GM19023 (cell line): ENCODE measurements around the gene MYPOP.

Experiments
- ATAC-seq: cut with Tn5 transposase; IDR thresholded peaks from one replicate; pipeline ENCODE4 v1.9.1; 2021; ENCODE audit warnings: mild to moderate bottlenecking, moderate library complexity; ENCODE audit not compliant: unreplicated experiment

Gene MYPOP

DNA sequence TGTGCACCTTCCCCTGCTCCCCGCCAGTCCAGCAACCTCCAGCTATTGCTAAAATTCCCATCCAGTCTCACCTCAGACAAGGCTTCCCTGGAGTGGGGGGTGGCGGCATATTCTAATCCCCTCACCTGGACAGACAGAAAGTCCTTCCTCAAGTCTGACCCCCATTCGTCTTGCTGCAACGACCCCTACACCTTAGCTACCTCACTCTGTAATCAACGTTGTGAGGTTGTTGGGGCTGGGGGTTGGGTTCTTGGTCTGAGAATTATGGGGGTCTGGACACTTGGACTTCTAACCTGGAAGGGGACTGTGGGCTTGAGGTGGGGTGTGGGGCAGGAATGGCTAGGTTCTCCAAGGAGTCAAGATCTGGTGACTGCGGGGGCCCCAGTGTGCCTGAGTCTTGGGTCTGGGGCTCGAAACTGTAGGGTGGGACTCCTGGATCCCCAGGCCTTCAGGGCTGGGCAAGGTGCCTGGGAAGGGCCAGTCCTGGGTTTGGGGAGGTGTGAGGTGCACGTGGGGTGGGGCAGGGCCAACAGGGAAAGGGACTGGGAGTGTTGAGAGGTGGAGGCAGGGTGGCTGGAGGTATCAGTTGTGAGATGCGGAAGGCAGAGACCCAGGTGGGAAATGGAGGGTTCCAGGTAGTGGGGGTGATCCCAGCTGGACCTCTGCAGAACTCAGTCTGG is 37.0 kb downstream of the MYPOP start:
- no peak for ATAC-seq

GRCh38 chr19:45864629-45865082 is 37.8 kb downstream of the MYPOP start:
- ATAC-seq, result no peak

GRCh38 chr19:45863840-45864628 is 38.4 kb downstream of the MYPOP start, which contains the start of gene FOXA3:
Gene FOXA3 (plus strand): TSS chr19:45864326. CDS start chr19:45864457, 131 bp downstream.
- no peak for ATAC-seq

- no peak for ATAC-seq
Measured at GRCh38 chr19:45863335-45863839, 39.0 kb downstream of the MYPOP start.

DNA sequence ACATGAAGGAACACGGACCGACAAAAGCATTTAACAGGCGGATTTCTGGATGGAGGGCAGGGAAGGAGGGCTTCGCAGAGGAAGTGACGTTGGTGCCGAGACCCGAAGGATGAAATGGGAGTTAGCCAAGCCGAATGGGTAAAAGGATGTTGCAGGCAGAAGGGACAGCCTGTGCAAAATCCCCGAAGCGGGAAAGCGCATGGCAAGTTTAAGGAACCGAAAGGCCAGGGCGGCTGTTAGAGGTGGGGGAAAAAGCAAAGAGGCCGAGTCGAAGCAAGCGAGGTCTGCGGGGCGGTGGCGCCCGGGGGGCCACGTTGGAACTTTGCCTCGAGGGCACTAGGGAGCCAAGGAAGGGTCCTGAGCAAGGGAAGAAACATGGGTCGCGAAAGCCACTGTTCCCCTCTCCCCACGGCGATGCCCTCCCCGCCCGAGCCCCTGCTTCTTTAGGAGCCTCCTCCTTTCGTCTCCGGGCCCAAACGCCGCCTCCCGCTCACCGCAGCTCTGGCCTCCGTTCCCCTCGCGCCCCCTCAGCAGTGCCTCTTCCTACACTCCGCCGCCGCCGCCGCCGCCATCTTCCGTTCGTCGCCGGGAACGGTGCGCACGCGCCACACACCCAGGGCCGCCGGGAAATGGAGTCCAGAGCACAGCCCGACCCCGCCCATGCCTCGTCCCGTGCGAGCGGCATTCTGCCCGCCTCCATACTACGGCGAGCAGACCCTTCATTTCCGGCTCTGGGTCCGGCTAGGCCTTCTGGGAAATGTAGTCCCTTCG is 39.7 kb downstream of the MYPOP start, which contains the start of gene SYMPK:
Gene SYMPK, minus strand, starts transcription at position 584 of the 771 bp plus-strand sequence. CDS start 8,652 bp downstream, outside the sequence.
- peak; percentile 88 for ATAC-seq

GRCh38 chr19:45862271-45862563 is 40.2 kb downstream of the MYPOP start:
- no peak for ATAC-seq

DNA sequence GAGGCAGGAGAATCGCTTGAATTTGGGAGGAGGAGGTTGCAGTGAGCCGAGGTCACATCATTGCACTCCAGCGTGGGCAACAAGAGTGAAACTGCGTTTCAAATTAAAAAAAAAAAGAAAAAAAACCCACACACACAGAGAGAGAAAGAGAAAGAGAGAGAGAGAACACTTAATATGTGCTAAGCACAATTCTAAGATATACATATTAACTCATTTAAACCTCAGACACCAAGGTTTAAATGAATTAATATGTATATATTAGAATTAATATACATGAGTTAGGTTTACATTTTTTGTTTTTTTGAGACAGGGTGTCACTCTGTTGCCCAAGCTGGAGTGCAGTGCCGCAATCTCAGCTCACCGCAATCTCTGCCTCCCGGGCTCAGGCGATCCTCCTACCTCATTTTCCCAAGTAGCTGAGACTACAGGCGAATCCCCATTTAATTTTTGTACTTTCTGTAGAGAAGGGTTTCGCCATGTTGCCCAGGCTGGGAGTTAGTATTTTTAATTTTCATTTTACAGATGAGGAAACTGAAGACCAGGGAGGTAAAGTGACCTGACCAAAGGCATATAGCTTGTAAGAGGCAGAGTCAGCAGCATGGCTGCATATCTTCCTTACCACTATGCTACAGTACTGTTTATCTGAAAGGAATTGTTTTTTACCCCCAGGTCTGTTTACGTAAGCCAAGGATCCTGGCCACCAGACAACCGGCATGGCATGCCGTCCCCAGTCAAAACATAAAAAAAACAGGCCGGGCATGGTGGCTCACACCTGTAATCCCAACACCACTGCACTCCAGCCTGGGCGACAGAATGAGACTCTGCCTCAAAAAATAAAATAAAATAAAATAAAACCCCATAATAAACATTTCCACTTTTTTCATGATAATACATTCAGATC is 41.8 kb downstream of the MYPOP start:
- no peak for ATAC-seq

DNA sequence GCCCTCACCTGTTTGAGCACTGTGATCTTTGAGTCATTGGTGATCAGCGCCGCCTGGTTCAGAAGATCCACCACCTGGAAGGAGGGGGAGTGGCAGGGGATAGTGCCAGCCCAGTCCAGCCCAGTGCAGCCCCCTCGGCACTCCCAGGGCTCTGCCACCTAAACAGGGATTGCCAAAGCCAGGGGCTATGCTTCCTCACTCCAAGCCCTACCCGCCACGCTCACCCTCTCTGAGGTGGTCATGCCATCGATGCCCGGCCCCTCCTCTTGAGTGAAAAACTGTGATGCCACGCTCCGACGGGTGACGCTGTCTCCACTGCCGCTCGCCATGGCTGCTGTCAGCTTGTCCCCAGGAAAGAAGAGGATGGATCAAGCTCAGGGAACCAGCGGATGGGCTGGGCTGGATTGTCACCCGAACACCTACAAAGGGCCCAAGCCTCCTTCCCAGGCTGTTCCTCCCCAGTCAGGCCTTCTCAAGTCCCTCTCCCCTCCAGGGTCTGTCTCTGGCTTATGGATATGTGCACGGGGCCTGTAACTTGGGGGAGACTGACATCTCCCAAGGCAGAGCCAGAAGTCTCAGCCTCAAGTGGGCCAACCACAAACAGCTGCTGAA is 48.1 kb downstream of the MYPOP start:
- ATAC-seq, result no peak

GRCh38 chr19:45852983-45853382 is 49.4 kb downstream of the MYPOP start:
- ATAC-seq, result no peak

DNA sequence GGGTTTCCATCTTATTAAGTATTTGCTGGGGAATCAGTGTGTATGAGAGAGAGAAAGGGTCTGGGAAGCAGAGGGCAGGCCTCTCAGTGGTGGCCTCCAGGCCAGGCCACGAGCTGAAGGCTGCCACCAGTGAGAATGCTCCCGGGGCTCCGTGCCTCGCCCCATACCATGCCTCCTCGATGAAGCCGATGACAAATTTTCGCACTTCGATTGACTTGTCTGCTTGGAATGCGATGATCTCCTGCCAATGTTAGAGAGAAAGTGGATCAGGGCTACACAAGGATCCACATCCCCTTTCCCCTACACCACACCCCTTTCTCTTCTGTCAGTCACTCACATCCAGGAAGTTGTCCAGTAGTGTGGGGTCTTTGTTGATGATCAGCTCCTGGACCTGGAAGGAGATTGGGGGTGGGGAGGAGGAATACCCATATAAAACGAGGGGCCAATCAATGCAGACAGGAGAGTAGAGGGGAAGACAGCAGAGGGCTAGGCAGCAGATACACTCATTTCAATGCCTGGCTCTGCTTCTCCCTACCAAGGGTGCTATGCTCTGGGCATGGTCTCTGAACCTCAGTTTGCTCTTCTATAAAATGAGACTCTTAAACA is 50.2 kb downstream of the MYPOP start:
- ATAC-seq, result no peak

DNA sequence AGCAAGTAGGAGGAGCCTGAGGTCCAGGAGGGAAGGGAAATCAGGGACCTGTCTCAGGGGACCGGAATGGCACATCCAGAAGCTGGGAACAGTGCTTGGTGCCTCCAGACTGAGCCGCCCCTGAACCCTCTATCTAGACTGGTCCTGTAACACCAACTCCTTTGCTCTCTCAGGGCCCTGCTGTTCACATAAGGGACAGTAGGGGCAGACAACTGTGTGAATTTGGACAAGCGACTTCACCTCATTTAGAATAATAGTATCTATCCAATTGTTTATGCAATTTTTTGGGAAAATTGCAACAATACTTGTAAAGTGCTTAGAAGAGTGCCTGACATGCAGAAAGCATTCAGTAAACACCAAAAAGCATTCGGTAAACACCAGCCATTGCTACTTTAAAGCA is 53.5 kb downstream of the MYPOP start:
- ATAC-seq, result no peak

- no peak for ATAC-seq
Measured at GRCh38 chr19:45847663-45848062, 54.8 kb downstream of the MYPOP start.

DNA sequence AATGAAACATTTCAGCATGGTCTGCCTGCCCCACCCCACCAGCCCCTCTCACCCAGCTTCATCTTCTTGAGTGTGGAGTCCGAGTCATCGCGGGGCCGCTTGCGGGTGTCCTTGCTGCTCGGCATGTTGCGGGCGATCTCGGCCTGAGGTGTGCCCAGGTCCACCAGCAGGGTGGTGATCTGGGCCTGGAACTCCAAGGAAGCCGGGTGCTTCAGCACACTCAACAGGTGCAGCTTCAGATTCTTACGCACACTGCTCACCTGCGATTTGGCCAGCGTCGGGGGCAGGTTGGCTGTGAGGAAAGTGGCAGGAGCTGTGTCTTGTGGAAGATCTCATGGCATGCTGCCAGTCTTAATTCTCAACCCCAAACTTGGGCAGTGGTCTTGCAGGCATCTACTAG is 60.2 kb downstream of the MYPOP start:
- no peak for ATAC-seq
